ENCODE measurements around the gene RXYLT1. TPM values are rescaled to one million over a fixed set of nuclear protein-coding genes. Genes with fewer than 3 reads are reported as not detected.

RXYLT1 gene
- total and polyA plus RNA-seq, 2 of the 8 experiments (the other 6 are each of a cell fraction or from before 2014, with no cell fraction given): 3.8 to 10.9 TPM

GRCh38 chr12:63853978-63854377, 74.3 kb downstream of the RXYLT1 start (continued):
- TF ChIP-seq ATF3 (IDR thresholded peaks at IDR 0.05; ENCODE audit: insufficient read depth, low read depth, low read length) (no peak), RNF2 (IDR thresholded peaks at IDR 0.05; ENCODE audit: borderline replicate concordance, low read depth, low read length, missing control alignments, poor library complexity, severe bottlenecking) (no peak), SRF (IDR thresholded peaks at IDR 0.05; ENCODE audit: low read depth, low read length) (no peak)
